MM.1S (cell line): ENCODE results near the gene AKR1B15.
"Not testable (repeated sequence)": the region's sequence is repeated elsewhere in the genome, so short reads cannot be mapped to it uniquely, and the experiment has no call there.

ENCODE experiments used
- EZH2 ChIP-seq: fragments of 300-600 bp; sonication (generic); optimal IDR thresholded peaks from 2 replicates; pipeline ENCODE3; 2017; ENCODE audit warnings: low read depth, mild to moderate bottlenecking, antibody characterized with exemption, low read length, mixed read lengths
- EZH2phosphoT487 ChIP-seq: fragments of 300-600 bp; sonication (generic); IDR thresholded peaks from 2 replicates; pipeline ENCODE4 v1.6.1; 2018; ENCODE audit warnings: antibody characterized with exemption, low read length

DNA sequence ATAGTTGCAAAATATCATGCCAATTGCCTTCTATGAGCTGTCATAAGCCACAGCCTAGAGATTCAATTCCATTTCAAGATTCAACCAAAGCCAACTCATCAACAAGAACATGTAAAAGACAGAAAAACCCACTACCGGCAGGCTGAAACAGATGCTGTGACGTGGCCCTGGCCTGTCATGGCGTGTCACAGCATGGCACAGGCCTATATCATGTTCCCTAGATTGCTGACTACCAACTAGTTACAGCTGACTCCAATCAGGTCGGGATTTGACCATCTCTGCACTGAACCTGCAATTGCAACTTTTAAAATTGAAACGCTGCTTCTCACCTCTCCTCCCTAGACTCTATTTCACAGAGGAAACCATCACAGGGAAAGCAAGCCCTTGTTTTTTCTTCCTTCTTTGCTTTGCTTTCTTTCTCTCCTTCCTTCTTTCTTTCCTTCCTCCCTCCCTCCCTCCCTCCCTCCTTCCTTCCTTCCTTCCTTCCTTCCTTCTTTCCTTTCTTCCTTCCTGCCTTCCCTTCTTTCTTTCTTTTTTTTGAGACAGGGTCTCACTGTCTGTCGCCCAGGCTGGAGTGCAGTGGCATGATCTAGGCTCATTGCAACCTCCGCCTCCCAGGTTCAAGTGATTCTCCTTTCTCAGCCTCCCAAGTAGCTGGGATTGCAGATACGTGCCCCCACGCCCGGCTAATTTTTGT lies 22.2 kb upstream of the AKR1B15 start:
- TF ChIP-seq EZH2phosphoT487, EZH2: not testable (repeated sequence)
